Measurements from ENCODE around the gene DDX27.

DNA sequence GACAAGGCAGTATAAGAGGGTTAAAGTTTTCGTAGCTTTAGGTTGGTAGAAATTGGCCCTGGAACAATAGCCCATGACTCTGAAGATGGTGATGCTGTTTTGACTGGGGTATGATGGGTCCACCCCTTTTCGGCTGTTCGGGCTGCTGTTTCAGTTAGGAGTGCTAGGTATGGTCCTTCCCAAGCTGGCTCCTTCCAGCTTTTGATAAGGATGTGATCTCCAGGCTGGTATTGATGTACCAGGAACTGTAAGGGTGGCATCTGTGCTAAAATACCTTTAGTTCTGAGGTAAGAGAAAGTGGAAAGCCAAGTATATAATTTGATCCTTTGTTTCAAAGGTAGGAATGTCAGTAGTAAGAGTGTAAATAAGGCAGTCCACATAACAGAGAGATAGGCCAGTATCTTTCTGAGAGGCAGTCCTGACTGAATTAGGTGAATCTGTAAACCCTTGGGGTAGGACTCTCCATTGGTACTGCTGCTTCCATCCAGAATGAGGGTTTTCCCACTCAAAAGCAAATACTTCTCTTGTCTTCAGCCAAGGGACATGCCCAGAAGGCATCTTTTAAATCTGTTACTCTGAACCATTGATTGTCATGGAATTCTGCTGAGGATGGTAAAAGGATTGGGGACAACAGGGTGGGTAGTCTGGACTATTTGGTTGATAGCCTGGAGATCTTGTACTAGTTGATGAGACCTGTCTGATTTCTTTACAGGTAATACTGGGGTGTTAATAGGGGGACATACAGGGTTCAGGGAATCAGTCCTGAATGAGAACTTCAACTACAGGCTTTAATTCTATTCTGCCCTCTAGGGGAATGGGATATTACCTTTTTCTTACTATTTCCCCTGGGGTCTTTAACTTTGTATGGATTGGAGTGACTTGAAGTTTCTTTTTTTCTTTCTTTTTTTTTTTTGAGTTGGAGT is 64.7 kb downstream of the DDX27 start:
- TF ChIP-seq CTCF (IDR thresholded peaks at IDR 0.05) (no peak), POLR2A (IDR thresholded peaks at IDR 0.05) (no peak)

All from esophagus squamous epithelium (tissue), 4 donors.